ENCODE results near the gene SDHAF3. TPM values are rescaled to one million over a fixed set of nuclear protein-coding genes. Genes with fewer than 3 reads are reported as not detected.

The SDHAF3 gene
- total RNA-seq, 1 donor from 2014 or later, result not detected

DNA sequence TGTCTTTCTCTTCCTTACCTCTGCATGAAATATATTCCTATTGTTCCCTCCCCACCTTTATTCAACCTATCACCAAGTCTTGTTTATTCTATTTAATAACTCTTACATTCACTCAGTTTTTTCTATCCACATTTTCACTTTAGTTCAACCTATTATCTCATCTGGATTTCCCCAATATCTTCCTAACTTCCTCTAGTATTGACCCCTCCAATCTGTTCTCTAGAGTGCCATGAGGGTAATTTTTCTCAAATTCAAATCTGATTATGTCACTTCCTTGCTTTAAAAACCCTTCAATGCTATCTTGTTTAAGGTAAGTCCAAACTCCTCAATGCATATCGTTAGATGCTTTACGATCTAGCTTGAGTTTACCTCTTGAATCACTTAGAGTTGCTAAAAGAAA, 86.5 kb downstream of the SDHAF3 start:
- intact Hi-C loops (cut with DNase I), result no loop called here

DNA sequence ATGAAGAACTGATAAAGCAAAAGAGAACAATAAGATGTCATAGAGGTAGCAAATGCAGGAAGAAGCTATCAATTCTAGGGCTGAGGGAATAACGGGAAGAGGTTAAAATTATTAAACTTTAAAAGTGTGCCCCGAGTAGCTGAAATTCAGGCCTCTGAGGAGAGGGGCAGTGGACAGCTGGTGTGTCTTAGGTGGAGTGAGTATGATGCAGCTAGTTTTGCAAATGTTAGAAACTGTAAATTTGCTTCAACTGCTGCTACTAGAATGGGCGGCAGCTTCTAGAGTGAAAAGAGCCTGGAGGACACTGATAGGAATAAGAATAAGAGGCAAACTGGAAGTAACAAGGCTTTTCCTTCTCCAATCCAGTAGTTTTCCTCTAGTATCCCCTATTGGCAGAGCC, 87.3 kb downstream of the SDHAF3 start:
- Histone ChIP-seq H3K4me3 (no peak overlapping the region), H3K4me1 (no peaks in the 10 kb centered on the region), H3K36me3 (no peaks in the 10 kb centered on the region), H3K27ac (no peak overlapping the region), H3K9me3 (no peaks in the 10 kb centered on the region), H3K27me3 (no peaks in the 10 kb centered on the region)
- intact Hi-C loops (cut with DNase I), result no loop called here
- TF ChIP-seq, protein P1, sequence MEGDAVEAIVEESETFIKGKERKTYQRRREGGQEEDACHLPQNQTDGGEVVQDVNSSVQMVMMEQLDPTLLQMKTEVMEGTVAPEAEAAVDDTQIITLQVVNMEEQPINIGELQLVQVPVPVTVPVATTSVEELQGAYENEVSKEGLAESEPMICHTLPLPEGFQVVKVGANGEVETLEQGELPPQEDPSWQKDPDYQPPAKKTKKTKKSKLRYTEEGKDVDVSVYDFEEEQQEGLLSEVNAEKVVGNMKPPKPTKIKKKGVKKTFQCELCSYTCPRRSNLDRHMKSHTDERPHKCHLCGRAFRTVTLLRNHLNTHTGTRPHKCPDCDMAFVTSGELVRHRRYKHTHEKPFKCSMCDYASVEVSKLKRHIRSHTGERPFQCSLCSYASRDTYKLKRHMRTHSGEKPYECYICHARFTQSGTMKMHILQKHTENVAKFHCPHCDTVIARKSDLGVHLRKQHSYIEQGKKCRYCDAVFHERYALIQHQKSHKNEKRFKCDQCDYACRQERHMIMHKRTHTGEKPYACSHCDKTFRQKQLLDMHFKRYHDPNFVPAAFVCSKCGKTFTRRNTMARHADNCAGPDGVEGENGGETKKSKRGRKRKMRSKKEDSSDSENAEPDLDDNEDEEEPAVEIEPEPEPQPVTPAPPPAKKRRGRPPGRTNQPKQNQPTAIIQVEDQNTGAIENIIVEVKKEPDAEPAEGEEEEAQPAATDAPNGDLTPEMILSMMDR (IDR thresholded peaks at IDR 0.05), result no peak
- no peak for DNase-seq (ENCODE audit: low spot score in 2 of 2)

More for the DNA sequence above, 86.5 kb downstream of the SDHAF3 start:
- Histone ChIP-seq H3K27ac (no peak overlapping the region), H3K4me3 (no peak overlapping the region), H3K9me3 (no peaks in the 10 kb centered on the region), H3K36me3 (no peaks in the 10 kb centered on the region), H3K27me3 (no peaks in the 10 kb centered on the region), H3K4me1 (no peaks in the 10 kb centered on the region)
- TF ChIP-seq, protein P1 (IDR thresholded peaks at IDR 0.05), result no peak
- DNase-seq (ENCODE audit: low spot score in 2 of 2), result no peak

DNA sequence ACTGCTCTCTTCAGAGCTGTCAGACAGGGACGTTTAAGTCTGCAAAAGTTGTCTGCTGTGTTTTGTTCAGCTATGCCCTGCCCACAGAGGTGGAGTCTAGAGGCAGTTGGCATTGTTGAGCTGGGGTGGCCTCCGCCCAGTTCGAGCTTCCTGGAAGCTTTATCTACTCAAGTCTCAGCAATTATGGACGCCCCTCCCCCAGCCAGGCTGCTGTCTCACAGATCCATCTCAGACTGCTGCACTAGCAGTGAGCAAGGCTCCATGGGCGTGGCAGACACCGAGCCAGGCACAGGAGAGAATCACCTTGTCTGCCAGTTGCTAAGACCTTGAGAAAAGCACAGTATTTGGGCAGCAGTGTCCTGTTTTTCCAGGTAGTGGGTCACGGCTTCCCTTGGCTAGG, 98.1 kb downstream of the SDHAF3 start:
- Histone ChIP-seq H3K27ac (no peak overlapping the region), H3K4me1 (no peaks in the 10 kb centered on the region), H3K4me3 (no peak overlapping the region), H3K27me3 (no peaks in the 10 kb centered on the region), H3K9me3 (no peaks in the 10 kb centered on the region), H3K36me3 (no peaks in the 10 kb centered on the region)
- intact Hi-C loops (cut with DNase I), result no loop called here
- TF ChIP-seq, protein P1 (IDR thresholded peaks at IDR 0.05), result no peak
- no peak for DNase-seq (ENCODE audit: low spot score in 2 of 2)

DNA sequence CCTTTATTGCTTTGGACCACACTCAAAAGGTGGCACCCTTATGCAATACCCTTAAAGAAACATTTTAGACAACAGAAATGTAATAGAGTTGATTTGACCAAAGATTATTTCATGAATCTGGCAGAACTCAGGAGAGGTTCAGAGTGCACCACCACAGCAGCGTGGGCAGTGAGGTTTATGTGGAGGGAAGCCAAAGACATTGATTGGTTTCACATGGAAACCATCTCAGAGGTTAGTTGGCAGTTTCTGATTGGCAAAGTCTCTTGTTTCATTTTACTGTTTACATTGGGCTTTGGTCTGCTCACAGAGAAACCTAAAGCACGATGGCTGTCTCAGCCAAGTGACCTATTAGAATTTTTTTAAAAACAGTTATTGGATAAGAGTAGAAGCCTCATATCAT, 101.3 kb downstream of the SDHAF3 start:
- intact Hi-C loops (cut with DNase I), result no loop called here
- TF ChIP-seq, protein P1 (IDR thresholded peaks at IDR 0.05), result no peak
- Histone ChIP-seq H3K4me3 (no peak overlapping the region), H3K36me3 (no peaks in the 10 kb centered on the region), H3K9me3 (no peaks in the 10 kb centered on the region), H3K27me3 (no peaks in the 10 kb centered on the region), H3K4me1 (no peaks in the 10 kb centered on the region), H3K27ac (no peak overlapping the region)
- no peak for DNase-seq (ENCODE audit: low spot score in 2 of 2)

DNA sequence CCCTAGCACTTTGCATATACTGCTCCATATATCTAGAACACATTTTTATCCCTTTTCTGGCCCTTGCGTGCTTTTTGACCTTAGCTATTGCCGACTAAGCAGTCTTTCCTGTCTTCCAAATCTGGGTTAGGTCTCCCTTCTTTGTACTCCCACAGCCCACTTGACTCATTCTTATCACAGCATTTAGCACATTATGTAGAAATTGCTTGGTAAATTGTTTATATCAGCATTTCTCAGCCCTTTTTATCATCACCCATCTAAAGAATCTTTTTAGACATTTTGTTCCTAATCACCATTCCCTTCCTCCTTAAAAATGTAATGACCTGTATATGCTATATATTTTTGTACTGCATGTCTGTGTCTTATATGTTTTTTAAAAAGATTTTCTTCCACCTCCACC, 101.7 kb downstream of the SDHAF3 start:
- H3K36me3 ChIP-seq, result no peaks in the 10 kb centered on the region
- intact Hi-C loops (cut with DNase I), result no loop called here
- TF ChIP-seq, protein P1 (IDR thresholded peaks at IDR 0.05), result no peak
- no peak overlapping the region for H3K4me3 ChIP-seq
- H3K27ac ChIP-seq, result no peak overlapping the region
- H3K27me3 ChIP-seq, result no peaks in the 10 kb centered on the region
- no peaks in the 10 kb centered on the region for H3K4me1 ChIP-seq
- no peak for DNase-seq (ENCODE audit: low spot score in 2 of 2)
- H3K9me3 ChIP-seq, result no peaks in the 10 kb centered on the region

DNA sequence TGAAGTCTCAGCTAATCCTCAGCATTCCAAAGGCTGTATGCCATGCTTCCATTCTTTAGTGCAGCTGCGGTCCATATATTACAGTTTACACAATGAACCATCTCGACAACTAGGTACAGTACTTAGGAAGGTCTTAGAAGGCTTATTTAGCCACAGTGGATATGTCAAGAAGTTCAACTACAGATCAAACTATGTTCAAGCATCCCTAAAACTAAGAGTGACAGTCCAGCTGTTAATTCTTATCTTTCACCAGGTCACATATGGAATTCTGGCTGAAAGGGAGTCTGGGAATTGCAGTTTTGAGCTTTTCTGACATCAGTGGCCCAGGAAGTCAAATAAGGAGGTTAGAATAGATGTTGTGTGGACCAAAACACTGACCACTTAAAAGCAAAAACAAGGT, 106.8 kb downstream of the SDHAF3 start:
- H3K27me3 ChIP-seq, result no peaks in the 10 kb centered on the region
- no peaks in the 10 kb centered on the region for H3K4me1 ChIP-seq
- no peaks in the 10 kb centered on the region for H3K36me3 ChIP-seq
- TF ChIP-seq, protein P1 (IDR thresholded peaks at IDR 0.05), result no peak
- H3K27ac ChIP-seq, result no peak overlapping the region
- intact Hi-C loops (cut with DNase I), result no loop called here
- H3K4me3 ChIP-seq, result no peak overlapping the region
- H3K9me3 ChIP-seq, result no peaks in the 10 kb centered on the region
- DNase-seq (ENCODE audit: low spot score in 2 of 2), result no peak
